SH-SY5Y (cell line): ENCODE measurements around the gene NCOA5.

ENCODE experiments used
- GATA2 ChIP-seq: IDR thresholded peaks from 2 replicates; pipeline ENCODE4 v1.6.1; 2011; ENCODE audit warnings: mild to moderate bottlenecking, low read depth, low read length
- GATA3 ChIP-seq: IDR thresholded peaks from 2 replicates; pipeline ENCODE4 v1.6.1; 2011; ENCODE audit warnings: low read depth, mild to moderate bottlenecking, low read length, moderate library complexity

NCOA5 gene

DNA sequence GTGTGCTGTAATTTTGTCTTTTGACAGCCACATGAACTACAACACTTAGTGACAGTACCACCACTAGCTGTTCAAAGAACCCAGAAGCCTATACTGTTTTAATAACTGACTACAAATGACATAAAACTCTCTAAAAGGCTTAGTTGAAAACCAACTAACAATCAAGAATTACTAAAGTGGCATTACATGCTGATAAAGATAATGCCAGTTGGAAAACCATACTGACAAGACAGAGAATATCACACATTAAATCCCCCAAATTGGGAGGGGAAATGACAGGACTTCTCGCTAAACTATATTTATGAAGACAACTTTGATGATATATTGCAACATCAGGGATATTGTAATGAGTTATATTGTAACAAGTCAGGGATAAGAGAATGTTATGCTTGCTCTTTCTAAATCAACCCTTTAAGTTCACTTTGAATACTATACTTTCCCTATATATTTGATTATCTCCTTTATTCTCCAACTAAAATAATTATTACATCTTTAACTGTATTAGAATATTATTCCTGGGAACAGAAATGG lies 6.2 kb downstream of the NCOA5 start:
- TF ChIP-seq GATA3 (no peak), GATA2 (no peak)

DNA sequence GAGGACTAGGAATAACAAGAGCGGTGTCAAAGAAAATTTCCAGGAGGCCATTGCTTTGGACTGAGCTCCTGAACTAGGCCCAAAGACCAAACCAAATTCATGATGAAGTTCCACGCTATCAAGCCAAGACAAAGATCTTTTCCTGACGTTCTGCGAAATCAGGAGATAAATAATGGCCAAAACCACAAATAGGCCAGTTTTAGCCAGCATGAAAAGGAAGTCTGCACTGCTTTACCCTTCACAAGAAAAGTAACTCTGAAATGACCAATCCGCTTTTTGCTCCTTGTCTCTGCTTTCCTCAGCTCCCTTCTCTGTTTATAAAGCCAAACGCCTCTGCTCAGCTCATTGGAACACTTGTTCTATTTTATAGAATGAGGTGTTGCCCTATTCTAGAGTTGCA lies 6.7 kb downstream of the NCOA5 start:
- TF ChIP-seq GATA2 = no peak
- TF ChIP-seq GATA3 = no peak

DNA sequence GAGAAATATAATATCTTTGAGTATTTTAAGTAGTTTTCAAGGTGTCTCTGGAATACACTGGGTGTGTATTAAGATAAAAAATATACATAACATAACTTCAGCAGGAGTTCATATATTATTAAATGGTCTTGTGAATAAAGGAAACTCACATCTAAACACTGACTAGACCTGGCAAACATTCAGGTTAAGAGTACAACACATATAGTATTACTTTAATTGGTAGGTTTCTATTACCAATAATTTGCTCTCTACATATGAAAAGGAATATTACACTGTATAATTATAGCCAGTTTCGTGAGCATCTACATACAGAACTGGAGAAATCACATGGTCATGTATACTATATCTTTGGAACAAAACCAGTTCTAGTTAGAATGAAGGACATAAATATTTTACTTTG lies 8.7 kb downstream of the NCOA5 start:
- TF ChIP-seq GATA3 = no peak
- TF ChIP-seq GATA2 = no peak

DNA sequence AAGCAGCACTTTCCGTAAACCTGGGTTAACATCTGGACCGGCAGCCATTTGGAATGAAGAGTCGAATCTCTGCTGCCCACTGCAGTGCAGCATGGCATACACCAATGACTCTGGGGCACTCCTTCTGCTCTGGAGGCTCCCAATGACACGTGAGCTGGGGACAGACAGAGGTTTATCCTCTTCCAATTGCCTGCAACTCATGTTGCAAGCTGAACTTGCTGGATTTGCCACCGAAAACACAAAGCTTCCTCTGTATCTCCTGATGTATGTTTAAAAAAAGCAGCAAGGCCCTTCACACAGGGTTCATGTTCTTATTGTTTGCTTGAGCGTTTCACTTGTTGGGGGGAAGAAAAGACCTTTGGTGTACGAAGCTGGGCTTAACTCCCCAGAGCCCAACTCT lies 10.8 kb downstream of the NCOA5 start:
- TF ChIP-seq GATA2 = no peak
- TF ChIP-seq GATA3 = no peak

GRCh38 chr20:46077642-46078305 lies 12.0 kb downstream of the NCOA5 start:
- TF ChIP-seq GATA2 (no peak), GATA3 (no peak)

DNA sequence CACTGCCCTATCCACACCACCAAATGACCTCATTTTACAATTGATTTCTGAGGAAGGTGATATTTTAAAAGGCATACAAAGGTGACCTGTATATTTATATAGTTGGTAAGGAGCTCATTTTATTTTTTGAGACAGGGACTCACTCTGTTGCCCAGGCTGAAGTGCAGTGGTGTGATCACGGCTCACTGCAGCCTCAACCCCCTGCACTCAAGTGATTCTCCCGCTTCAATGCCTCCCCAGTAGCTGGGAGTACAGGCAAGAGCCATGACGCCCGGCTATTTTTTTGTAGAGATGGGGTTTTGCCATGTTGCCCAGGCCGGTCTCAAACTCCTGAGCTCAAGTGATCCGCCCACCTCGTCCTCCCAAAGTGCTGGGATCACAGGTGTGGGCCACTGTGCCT lies 13.0 kb downstream of the NCOA5 start:
- TF ChIP-seq GATA2 (no peak), GATA3 (no peak)

DNA sequence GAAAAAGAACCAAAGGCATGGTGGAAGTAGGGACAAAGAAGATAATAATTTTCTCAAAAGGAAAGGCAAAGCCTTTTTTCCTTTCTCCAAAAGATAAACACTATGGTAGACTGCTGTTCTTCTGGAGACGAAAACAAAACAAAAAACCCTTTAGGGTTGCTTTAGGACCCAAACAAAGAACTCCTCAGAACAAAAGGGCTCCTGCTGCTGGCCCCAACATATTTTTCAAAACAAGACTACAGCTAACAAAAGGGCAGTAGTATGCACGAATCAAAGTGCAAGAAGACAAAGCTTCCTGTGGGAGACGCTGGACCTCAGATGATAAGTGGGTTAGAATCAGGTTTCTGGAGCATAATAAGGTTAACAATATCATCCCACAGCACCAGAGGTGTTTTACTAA lies 15.8 kb downstream of the NCOA5 start:
- TF ChIP-seq GATA3 = no peak
- TF ChIP-seq GATA2 = no peak

GRCh38 chr20:46073443-46073842 lies 16.3 kb downstream of the NCOA5 start:
- no peak for TF ChIP-seq GATA2
- TF ChIP-seq GATA3 = no peak

GRCh38 chr20:46073024-46073423 lies 16.7 kb downstream of the NCOA5 start:
- TF ChIP-seq GATA3 (no peak), GATA2 (no peak)

- TF ChIP-seq GATA2 = no peak
- no peak for TF ChIP-seq GATA3
These were observed 18.2 kb downstream of the NCOA5 start for GRCh38 chr20:46071573-46071972.

GRCh38 chr20:46070215-46070900 lies 19.4 kb downstream of the NCOA5 start:
- TF ChIP-seq GATA3 (no peak), GATA2 (no peak)

GRCh38 chr20:46065691-46066090 lies 24.1 kb downstream of the NCOA5 start:
- no peak for TF ChIP-seq GATA3
- TF ChIP-seq GATA2 = no peak

GRCh38 chr20:46065006-46065405 lies 24.8 kb downstream of the NCOA5 start:
- TF ChIP-seq GATA3 (no peak), GATA2 (no peak)

DNA sequence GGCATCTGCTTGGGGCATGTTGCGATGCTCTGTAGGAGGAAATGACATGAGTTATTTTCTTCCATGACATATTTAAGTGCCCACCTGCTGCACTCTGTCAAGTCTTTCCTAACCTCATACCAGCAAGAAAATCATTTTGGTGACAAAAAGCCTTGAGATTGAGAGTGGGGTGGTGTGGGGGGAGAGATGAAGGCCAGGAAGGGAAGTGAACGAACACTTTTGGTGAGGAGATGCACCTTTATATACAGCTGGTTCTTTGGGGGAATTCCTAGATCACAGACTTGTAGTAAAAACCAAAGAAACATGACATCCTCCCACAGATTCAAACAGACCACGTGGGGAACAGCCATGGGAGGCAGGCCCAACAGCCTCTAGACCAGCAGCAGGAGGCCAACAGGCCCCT lies 26.1 kb downstream of the NCOA5 start:
- no peak for TF ChIP-seq GATA2

DNA sequence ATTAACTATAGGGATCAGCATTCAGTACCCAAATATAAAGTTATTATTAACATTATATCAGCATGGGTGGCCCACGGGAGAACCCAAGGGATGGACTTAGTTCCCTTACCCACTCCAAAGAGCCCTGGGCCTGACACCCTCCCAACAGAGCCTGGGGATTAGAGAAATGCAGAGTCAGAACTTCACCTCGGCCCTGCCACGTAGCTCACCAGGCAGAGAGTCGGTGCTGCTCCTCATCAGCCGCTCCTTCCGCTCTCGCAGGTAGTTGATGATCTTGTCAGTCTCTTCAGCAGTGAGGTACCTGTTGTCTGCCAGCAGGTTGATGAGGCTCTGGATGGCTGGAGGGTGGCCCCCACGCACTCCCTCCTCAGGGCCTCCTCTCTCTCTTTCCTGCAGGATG lies 26.6 kb downstream of the NCOA5 start:
- TF ChIP-seq GATA3 (no peak), GATA2 (no peak)

GRCh38 chr20:46062621-46063020 lies 27.1 kb downstream of the NCOA5 start:
- TF ChIP-seq GATA2 (no peak), GATA3 (no peak)
